K562 (cell line): Measurements from ENCODE around the gene PPP1R9A. TPM values are rescaled to one million over a fixed set of nuclear protein-coding genes. Genes with fewer than 3 reads are reported as not detected.

Source experiments
- ATAC-seq: fragments of 200-7000 bp; cut with Tn5 transposase; 3 replicates; pipeline ENCODE4 v1.9.1; 2020; ENCODE audit warnings: moderate library complexity
- BruUV-seq: library from RNA; stranded (reverse); fragments of 400-500 nt; replicated peaks from 2 replicates; lab custom pipeline; 2021; lab: Mats Ljungman, UMichigan
- CTCF ChIA-PET: fragments of 300-600 bp; formaldehyde crosslinking; extraction: SDS; loops from one replicate; lab custom pipeline; 2021; ENCODE audit warnings: low intra/inter-chr PET ratio; lab: Yijun Ruan, JAX
- POLR2A ChIA-PET: fragments of 300-600, 350-650 bp; sonication (Branson Sonifier 250); formaldehyde crosslinking; extraction: SDS; loops from one replicate; lab custom pipeline; 2021; ENCODE audit warnings: antibody characterized with exemption, inconsistent platforms; lab: Yijun Ruan, JAX
- DNase-seq, 4 experiments: peaks; one replicate each; pipeline versions ENCODE4 v3.0.0 to v3.0.0-alpha.2; 2011 to 2018; ENCODE audit warnings: low spot score in 3 of 4, mixed read lengths in 3 of 4; ENCODE audit errors: extremely low read depth in 1 of 4
- FAIRE-seq: peaks from 2 replicates; lab custom pipeline; 2011; peaks lifted over from hg19 to GRCh38; lab: Jason Lieb, UNC
- H2AFZ ChIP-seq: 2 replicates; pipeline ENCODE4 v1.6.0; 2011; ENCODE audit warnings: low read depth, low read length, control low read depth, inconsistent platforms
- H3K27ac ChIP-seq: fragments of 200-600 bp; 3 replicates; pipeline ENCODE4 v1.8.0; 2011; ENCODE audit warnings: low read depth, mild to moderate bottlenecking, control low read depth, inconsistent platforms, low read length, moderate library complexity, mixed read lengths; ENCODE audit errors: extremely low read depth
- H3K27me3 ChIP-seq, 2 experiments: fragments of 300-600 bp in 1 of 2; 2 replicates in 1 of 2; 3 replicates in 1 of 2; pipeline versions ENCODE4 v1.6.0 to v1.8.0; 2011; ENCODE audit warnings: inconsistent platforms in 2 of 2, low read length in 2 of 2, mild to moderate bottlenecking in 1 of 2, mixed read lengths in 1 of 2, moderate library complexity in 1 of 2; ENCODE audit not compliant: control insufficient read depth in 2 of 2, insufficient read depth in 2 of 2
- H3K36me3 ChIP-seq: fragments of 300-600 bp; 3 replicates; pipeline ENCODE4 v1.8.0; 2011; ENCODE audit warnings: mild to moderate bottlenecking, low read length, inconsistent platforms; ENCODE audit not compliant: control insufficient read depth, insufficient read depth
- H3K4me1 ChIP-seq, 2 experiments: fragments of 200-600 bp in 1 of 2; replicated peaks in 1 of 2; 2 replicates in 1 of 2; 3 replicates in 1 of 2; pipeline versions ENCODE4 v1.5.1 to v1.8.0; 2011; ENCODE audit warnings: inconsistent platforms in 2 of 2, low read length in 2 of 2, mild to moderate bottlenecking in 1 of 2, mixed read lengths in 1 of 2, moderate library complexity in 1 of 2; ENCODE audit not compliant: control insufficient read depth in 2 of 2, insufficient read depth in 2 of 2
- H3K4me2 ChIP-seq: 2 replicates; pipeline ENCODE4 v1.6.1; 2011; ENCODE audit warnings: low read length, control low read depth, inconsistent platforms, mixed read lengths; ENCODE audit not compliant: insufficient read depth
- H3K4me3 ChIP-seq: fragments of 200-600 bp; sonication (generic), shearing (Covaris generic); 2 replicates; pipeline ENCODE4 v1.5.1; 2016; ENCODE audit warnings: control low read depth, inconsistent platforms
- H3K79me2 ChIP-seq: fragments of 200-600 bp; 3 replicates; pipeline ENCODE4 v1.8.0; 2011; ENCODE audit warnings: low read length, inconsistent platforms; ENCODE audit not compliant: control insufficient read depth, insufficient read depth
- H3K9ac ChIP-seq, 2 experiments: 2 replicates each; pipeline versions ENCODE4 v1.6.0 to v1.6.1; 2011; ENCODE audit warnings: low read depth in 2 of 2, low read length in 2 of 2, control low read depth in 1 of 2, inconsistent platforms in 1 of 2, mild to moderate bottlenecking in 1 of 2, mixed read lengths in 1 of 2; ENCODE audit not compliant: insufficient read depth in 1 of 2
- H3K9me1 ChIP-seq: one replicate; pipeline ENCODE4 v1.6.0; 2011; ENCODE audit warnings: inconsistent platforms, mild to moderate bottlenecking, low read length, moderate library complexity; ENCODE audit not compliant: control insufficient read depth, insufficient read depth
- H3K9me3 ChIP-seq: replicated peaks from 2 replicates; pipeline ENCODE4 v1.5.1; 2011; ENCODE audit warnings: low read depth, low read length, inconsistent platforms; ENCODE audit not compliant: control insufficient read depth, insufficient read depth
- H4K20me1 ChIP-seq: replicated peaks from 2 replicates; pipeline ENCODE4 v1.6.1; 2011; ENCODE audit warnings: low read length, inconsistent platforms, mixed read lengths; ENCODE audit not compliant: control insufficient read depth, insufficient read depth
- E2F1 ChIP-seq: sonication (generic); formaldehyde crosslinking; IDR thresholded peaks from 2 replicates; pipeline ENCODE4 v1.8.1; 2023; ENCODE audit warnings: mild to moderate bottlenecking, missing genetic modification reagents, moderate library complexity
- KHSRP ChIP-seq: fragments of 450-650 bp; IDR thresholded peaks from 2 replicates; pipeline ENCODE4 v1.6.1; 2017
- ZNF316 ChIP-seq: fragments of 450-650 bp; IDR thresholded peaks from 2 replicates; pipeline ENCODE4 v1.6.1; 2016
- ZNF431 ChIP-seq: sonication (generic); formaldehyde crosslinking; IDR thresholded peaks from 2 replicates; pipeline ENCODE4 v1.8.0; 2022; ENCODE audit warnings: mild to moderate bottlenecking, missing genetic modification reagents
- WGBS: fragments of 100-300 bp; shearing (Covaris generic); methylation state at CpG from one replicate; pipeline ENCODE4 v1.1.6; 2016; ENCODE audit warnings: low coverage, mixed read lengths; ENCODE audit not compliant: insufficient coverage; ENCODE audit errors: missing lambda C conversion rate; 5-methylcytosine and 5-hydroxymethylcytosine counted together
- in situ Hi-C: fragments of 300-500 bp; cut with MboI; formaldehyde crosslinking; loops from 4 replicates; pipeline ENCODE4 v1.15.0; 2018; ENCODE audit warnings: inconsistent platforms, mixed read lengths
- intact Hi-C: fragments of 100-400 bp; cut with micrococcal nuclease; formaldehyde crosslinking; loops from 2 replicates; pipeline ENCODE4 v1.14.2; 2022
- polyA plus RNA-seq, 8 experiments: library from polyadenylated mRNA; depleted of rRNA in 4 of 8; stranded (reverse) in 5 of 8; unstranded in 3 of 8; fragments of >200 nt; fragmentation: Nextera tagmentation in 2 of 8; fragmentation: Illumina TruSeq in 1 of 8; extraction: Ambion mirVana in 2 of 8; extraction: Trizol in 1 of 8; gene quantifications; 2 replicates each; pipeline versions ENCODE4 v1.2.1 to v1.2.3, GENCODE V29; 2011 to 2014; ENCODE audit warnings: inconsistent platforms in 1 of 8, missing spikeins in 1 of 8
- total RNA-seq, 7 experiments: library from RNA; depleted of rRNA in 6 of 7; stranded (reverse); fragments of >200 nt in 6 of 7; fragmentation: Illumina TruSeq in 2 of 7; extraction: Trizol in 2 of 7; gene quantifications; 2 replicates each; pipeline versions ENCODE4 v1.2.1 to v1.2.3, GENCODE V29; 2011 to 2021; ENCODE audit warnings: low replicate concordance in 1 of 7

The PPP1R9A gene
- total and polyA plus RNA-seq, 9 of the 15 experiments (the other 6 are each of a cell fraction or from before 2014, with no cell fraction given): 0.24 TPM; not detected in 8

- no peak for TF ChIP-seq E2F1 (CRISPR knock-in tag)
Observed at GRCh38 chr7:95250571-95250970, 343.2 kb downstream of the PPP1R9A start (continued).

- H4K20me1 ChIP-seq: no peaks in the 10 kb centered on the region
- no peaks in the 10 kb centered on the region for H3K79me2 ChIP-seq
- H2AFZ ChIP-seq: no peak overlapping the region
- no peak overlapping the region for H3K9ac ChIP-seq
- H3K9me1 ChIP-seq: no peaks in the 10 kb centered on the region
- no peak for TF ChIP-seq KHSRP
- TF ChIP-seq ZNF431 (CRISPR knock-in tag): no peak
- TF ChIP-seq ZNF316: peak; percentile 53
- FAIRE-seq (no peak), DNase-seq (no peak), ATAC-seq (no peak)
- 0% methylated on average over 1 of the region's 1 CpG for WGBS
- no peak overlapping the region for H3K4me2 ChIP-seq
- BruUV-seq: no TSS peak
- H3K4me1 ChIP-seq: no peaks in the 10 kb centered on the region
- CTCF ChIA-PET: no interaction called here
- POLR2A ChIA-PET: no interaction called here
- no peaks in the 10 kb centered on the region for H3K36me3 ChIP-seq
- H3K4me3 ChIP-seq: no peak overlapping the region
- H3K27me3 ChIP-seq: no peaks in the 10 kb centered on the region
- H3K27ac ChIP-seq: no peak overlapping the region
- H3K9me3 ChIP-seq: no peaks in the 10 kb centered on the region
- intact Hi-C loops: no loop called here
- in situ Hi-C loops: no loop called here
Observed at GRCh38 chr7:95251966-95252365, 344.6 kb downstream of the PPP1R9A start.
